ENCODE measurements around the gene KIAA1191. TPM values are rescaled to one million over a fixed set of nuclear protein-coding genes. Genes with fewer than 3 reads are reported as not detected.

The KIAA1191 gene, protein sequence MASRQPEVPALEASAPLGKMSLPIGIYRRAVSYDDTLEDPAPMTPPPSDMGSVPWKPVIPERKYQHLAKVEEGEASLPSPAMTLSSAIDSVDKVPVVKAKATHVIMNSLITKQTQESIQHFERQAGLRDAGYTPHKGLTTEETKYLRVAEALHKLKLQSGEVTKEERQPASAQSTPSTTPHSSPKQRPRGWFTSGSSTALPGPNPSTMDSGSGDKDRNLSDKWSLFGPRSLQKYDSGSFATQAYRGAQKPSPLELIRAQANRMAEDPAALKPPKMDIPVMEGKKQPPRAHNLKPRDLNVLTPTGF
- 68.3 to 83.6 TPM (median 70.4 TPM) in 5 replicates for total RNA-seq (2022; extraction: Qiagen RNA extraction; ENCODE audit: low read depth)

DNA sequence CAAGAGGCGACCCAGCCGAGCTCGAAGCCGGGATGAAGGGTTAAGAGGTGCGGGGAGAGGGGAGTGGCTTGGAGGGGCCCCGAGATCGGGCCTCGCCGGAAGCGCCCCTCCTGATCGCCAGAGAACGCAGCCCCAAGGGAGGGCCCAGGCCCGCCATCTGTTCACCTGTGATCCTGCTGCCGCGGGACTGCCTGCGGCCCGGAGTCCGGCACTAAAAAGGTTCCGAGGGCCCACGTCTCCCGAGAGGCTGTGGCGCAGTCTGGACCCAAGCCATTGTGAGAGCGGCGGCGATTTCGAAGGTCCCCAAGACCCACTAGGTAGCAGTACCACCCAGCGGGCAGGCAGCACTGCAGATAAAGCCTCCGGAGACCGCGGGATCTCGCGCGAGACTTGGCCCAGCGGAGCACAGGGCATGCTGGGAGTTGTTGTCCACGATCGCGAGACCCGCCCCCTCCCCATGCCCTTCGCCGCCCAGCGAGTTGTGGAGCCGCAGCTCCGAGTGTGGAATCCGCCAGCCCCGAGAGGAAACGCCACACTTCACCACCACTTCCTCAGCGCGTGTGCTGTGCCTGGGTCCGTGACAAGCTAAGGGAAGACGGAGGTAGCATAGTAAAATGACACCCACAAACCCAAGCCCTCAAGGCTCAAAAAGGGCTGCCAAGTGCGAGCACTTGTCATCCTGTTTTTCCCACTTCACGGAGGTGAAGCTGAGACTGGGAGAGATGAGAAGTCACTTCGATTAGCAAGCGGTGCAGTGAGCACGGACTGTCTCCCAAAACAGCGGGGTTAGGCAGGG is at the start of gene KIAA1191:
Gene KIAA1191 (minus strand): TSS at position 328 of the 796 bp plus-strand sequence. CDS start 2,256 bp downstream, outside the sequence.

DNA sequence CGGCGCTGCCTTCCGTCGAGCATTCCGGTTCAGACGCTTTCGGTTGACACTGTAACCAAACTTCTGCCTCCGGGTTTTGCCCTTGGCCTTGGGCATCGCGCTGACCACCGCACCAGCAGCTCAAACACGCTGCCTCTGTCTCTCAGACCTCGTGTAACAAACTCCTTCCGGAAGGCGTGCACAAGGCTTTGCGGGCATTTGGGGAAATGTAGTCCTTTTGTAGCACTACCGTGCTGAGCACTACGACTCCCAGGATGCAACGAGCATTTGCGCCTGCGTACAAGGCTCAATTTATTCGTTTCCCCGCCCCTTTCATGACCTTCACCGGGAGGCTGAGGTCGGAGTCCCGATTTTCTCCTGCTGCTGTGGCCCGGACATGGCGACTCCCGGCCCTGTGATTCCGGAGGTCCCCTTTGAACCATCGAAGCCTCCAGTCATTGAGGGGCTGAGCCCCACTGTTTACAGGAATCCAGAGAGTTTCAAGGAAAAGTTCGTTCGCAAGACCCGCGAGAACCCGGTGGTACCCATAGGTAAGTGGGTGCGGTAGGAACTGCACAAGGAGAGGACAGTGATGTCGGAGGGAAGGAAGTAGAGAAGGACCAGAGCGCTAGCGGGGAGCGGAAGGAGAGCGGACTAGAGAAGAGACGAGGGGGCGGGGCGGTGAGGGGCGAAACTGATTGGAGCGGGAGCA is 27.0 kb upstream of the KIAA1191 start, which contains the start of the genes HIGD2A and NOP16:
Gene HIGD2A (plus strand): TSS at position 308 of the 691 bp plus-strand sequence. CDS start 69 bp downstream, at position 377.
Gene NOP16 (minus strand): TSS at position 155 of the 691 bp plus-strand sequence. CDS start 59 bp downstream, at position 96.

DNA sequence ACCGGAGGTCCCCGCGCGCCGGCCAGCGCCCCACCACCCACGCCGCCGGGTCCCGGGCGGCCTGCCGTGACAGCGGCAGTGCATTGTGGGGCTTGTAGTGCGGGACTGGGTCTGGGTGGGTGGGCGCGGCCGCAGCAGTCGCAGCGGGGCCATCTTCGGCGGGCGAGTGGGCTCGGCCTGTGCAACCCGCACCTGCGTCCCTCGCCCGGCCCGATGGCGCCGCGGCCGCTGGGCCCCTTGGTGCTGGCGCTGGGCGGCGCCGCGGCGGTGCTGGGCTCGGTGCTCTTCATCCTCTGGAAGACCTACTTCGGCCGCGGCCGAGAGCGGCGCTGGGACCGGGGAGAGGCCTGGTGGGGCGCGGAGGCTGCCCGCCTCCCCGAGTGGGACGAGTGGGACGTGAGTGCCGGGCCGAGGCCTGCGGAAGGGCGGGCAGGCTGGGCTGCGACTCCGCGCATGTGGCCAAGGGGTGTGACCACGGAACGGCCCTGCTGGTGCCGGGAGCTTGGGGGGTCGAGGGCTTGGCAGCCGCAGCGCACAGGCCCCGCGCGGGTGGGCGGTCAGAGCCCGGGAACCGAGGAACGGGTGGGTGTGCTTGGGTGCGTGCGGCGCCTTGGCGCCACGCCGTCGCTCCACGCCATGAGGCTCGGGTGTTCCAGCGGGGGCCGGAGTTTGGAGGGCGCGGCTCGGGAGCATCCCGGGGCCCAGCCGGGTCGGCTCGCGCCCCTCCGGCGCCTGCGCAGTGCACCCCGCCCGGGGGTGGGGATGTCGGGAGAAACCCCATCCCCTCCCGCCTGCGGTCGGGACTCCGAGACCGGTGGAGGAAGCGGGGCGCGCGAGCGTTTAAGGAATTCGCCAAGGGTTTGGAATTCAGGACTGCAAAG is 4.0 kb upstream of the KIAA1191 start, which contains the start of gene ARL10:
Gene ARL10 (plus strand): TSS at position 137 of the 881 bp plus-strand sequence. CDS start 77 bp downstream, at position 214.

Other genes with a start within 250 kb of the KIAA1191 start
- 11.6 to 15.4 TPM (median 14.7 TPM) in 5 replicates for gene SIMC1, start 123.3 kb downstream of the KIAA1191 start, total RNA-seq (2022; extraction: Qiagen RNA extraction; ENCODE audit: low read depth)
- 0.04 to 0.66 TPM (median 0.22 TPM) in 5 replicates for gene ARL10, start 3.7 kb upstream of the KIAA1191 start, total RNA-seq (2022; extraction: Qiagen RNA extraction; ENCODE audit: low read depth)
- gene NOP16, start 26.8 kb upstream of the KIAA1191 start, total RNA-seq (2022; extraction: Qiagen RNA extraction; ENCODE audit: low read depth), result 122 to 165 TPM (median 125 TPM) in 5 replicates
- gene HIGD2A, start 27.0 kb upstream of the KIAA1191 start, total RNA-seq (2022; extraction: Qiagen RNA extraction; ENCODE audit: low read depth), result 241 to 283 TPM (median 256 TPM) in 5 replicates
- gene CLTB, start 54.8 kb upstream of the KIAA1191 start, total RNA-seq (2022; extraction: Qiagen RNA extraction; ENCODE audit: low read depth), result 72.7 to 115 TPM (median 107 TPM) in 5 replicates
- 43.3 to 53.6 TPM (median 47.4 TPM) in 5 replicates for gene FAF2, start 86.6 kb upstream of the KIAA1191 start, total RNA-seq (2022; extraction: Qiagen RNA extraction; ENCODE audit: low read depth)
- 27.4 to 45.9 TPM (median 39.2 TPM) in 5 replicates for gene RNF44, start 175.6 kb upstream of the KIAA1191 start, total RNA-seq (2022; extraction: Qiagen RNA extraction; ENCODE audit: low read depth)
- 0.02 to 0.13 TPM (median 0.06 TPM) in 5 replicates for gene CDHR2, start 187.6 kb upstream of the KIAA1191 start, total RNA-seq (2022; extraction: Qiagen RNA extraction; ENCODE audit: low read depth)
- gene GPRIN1, start 248.4 kb upstream of the KIAA1191 start, total RNA-seq (2022; extraction: Qiagen RNA extraction; ENCODE audit: low read depth), result 7.3 to 10.2 TPM (median 8.8 TPM) in 5 replicates